Epithelial cell of umbilical artery (primary cell): ENCODE data around the gene HAVCR2. TPM values are rescaled to one million over a fixed set of nuclear protein-coding genes. Genes with fewer than 3 reads are reported as not detected.

Source experiments
- total RNA-seq: library from RNA; depleted of rRNA; stranded (reverse); fragments of >200 nt; gene quantifications from 2 replicates; pipeline ENCODE4 v1.2.3, GENCODE V29; 2014

The HAVCR2 gene
- 0.15 TPM in 1 of 2 replicates, not detected in the other for total RNA-seq

DNA sequence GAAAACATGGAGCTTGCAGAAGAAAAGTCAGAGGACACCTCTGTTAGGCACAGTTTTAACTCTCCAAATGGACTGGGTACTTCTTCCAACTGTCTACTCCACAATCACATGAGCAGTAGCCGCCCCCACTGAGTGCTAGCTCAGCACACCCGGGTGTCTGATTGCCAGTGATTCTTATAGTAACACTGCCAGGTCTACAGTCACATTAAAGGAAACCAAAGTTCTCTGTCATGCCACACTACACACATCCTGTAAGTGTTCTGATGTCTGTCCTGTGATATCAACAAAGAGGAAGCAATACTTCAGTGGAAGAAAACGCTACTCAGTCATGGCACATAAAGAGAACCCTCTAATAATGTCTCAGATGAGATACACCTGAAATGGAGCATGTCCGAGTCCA lies at the start of gene HAVCR2:
TSS of gene HAVCR2 (minus strand) at position 69 of the 400 bp plus-strand sequence. CDS start at position 8, 61 bp downstream.

DNA sequence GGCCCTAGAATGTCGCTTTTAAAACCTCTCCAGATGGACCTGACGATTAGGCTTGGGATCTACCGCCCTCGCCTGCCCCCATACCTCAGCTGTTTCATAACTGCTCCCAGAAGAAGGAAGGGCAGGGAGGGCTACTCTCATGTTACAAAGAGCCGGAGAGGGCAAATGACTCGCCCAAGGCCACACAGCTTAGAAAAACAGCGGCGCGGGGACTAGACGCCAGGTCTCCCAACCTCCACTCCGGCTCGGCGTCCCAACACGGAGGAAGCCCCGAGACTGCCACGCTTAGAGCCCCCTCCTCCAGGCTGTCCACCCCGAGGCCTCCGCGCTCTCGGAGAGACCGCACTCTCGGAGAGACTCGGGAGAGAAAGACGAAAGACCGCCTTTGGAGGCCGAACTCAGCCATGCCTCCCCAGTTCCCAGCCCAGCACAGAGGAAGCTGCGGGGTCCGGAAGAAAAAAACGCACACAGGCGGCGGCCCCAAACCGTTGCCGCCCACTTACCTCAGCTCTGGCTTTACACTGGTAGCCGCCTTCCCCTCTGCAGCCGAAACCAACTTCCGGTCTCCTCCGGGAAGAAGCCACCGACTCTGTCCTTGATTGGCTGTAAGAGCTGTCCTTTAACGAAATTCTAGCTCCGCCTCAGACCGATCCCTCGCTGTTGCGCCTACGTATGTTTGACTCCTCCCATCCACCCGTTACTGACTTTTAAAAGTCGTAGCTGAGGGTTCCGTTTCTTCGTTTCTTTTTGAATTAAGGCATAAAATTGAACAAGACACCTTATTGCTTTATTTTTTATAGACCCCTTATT lies 33.7 kb upstream of the HAVCR2 start, which contains the start of gene MED7:
TSS of gene MED7 (minus strand) at position 549 of the 810 bp plus-strand sequence. CDS start 3,434 bp downstream, outside the sequence.

DNA sequence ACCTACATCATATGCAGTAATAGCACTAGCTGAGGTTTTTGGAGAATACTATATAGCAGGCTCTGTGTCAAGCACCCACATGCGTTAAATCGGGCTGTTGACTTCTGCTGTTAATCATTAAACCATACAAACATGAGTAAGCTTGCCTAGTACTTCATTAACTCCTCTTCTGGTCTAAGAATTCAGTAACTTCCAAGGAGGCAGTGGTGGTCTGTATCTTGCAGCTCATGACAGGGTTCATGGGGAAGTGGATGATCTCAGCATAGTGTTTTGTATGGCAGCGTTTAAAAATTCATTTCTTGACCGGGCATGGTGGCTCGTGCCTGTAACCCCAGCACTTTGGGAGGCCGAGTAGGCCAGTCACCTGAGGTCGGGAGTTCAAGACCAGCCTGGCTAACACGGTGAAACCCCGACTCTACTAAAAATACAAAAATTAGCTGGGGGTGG lies 49.7 kb downstream of the HAVCR2 start, which contains the start of gene HAVCR1:
TSS of gene HAVCR1 (minus strand) at position 24 of the 447 bp plus-strand sequence. CDS start 1,173 bp downstream, outside the sequence.

Other genes starting within 250 kb of the HAVCR2 start
- gene TIMD4, start 145.8 kb downstream of the HAVCR2 start, total RNA-seq = not detected in 2 replicates
- gene HAVCR1, start 49.9 kb downstream of the HAVCR2 start, total RNA-seq = not detected in 2 replicates
- gene MED7, start 33.8 kb upstream of the HAVCR2 start, total RNA-seq = 7.5 and 8.2 TPM in 2 replicates
- gene GARIN3, start 57.2 kb upstream of the HAVCR2 start, total RNA-seq = not detected in 2 replicates
- not detected in 2 replicates for gene ITK, start 71.8 kb upstream of the HAVCR2 start, total RNA-seq
- gene CYFIP2, start 157.1 kb upstream of the HAVCR2 start, total RNA-seq = 13.5 and 14.0 TPM in 2 replicates